Activated gamma-delta T cell treated with Interleukin-2 at 50 U/mL for 16 hours (primary cell): ENCODE measurements around the gene IFIT2.
"Not testable (repeated sequence)": the region's sequence is repeated elsewhere in the genome, so short reads cannot be mapped to it uniquely, and the experiment has no call there.

Experiments used
- DNase-seq: peaks from one replicate; pipeline ENCODE4 v3.0.0-alpha.2; 2020

Gene IFIT2

GRCh38 chr10:89281606-89282395 lies 20.0 kb upstream of the IFIT2 start:
- no peak for DNase-seq

GRCh38 chr10:89283025-89283935 lies 18.6 kb upstream of the IFIT2 start:
- DNase-seq = no peak

- no peak for DNase-seq
These were observed 17.8 kb upstream of the IFIT2 start for GRCh38 chr10:89283936-89284475.

GRCh38 chr10:89284711-89285110 lies 17.1 kb upstream of the IFIT2 start:
- not testable (repeated sequence) for DNase-seq

GRCh38 chr10:89285303-89285702 lies 16.5 kb upstream of the IFIT2 start:
- DNase-seq = not testable (repeated sequence)

- no peak for DNase-seq
These were observed 7.1 kb upstream of the IFIT2 start for GRCh38 chr10:89294721-89295239.

- DNase-seq = no peak
These were observed 6.2 kb upstream of the IFIT2 start for GRCh38 chr10:89295597-89295996.

GRCh38 chr10:89296220-89296648 lies 5.6 kb upstream of the IFIT2 start:
- DNase-seq = no peak

GRCh38 chr10:89297356-89297755 lies 4.5 kb upstream of the IFIT2 start:
- DNase-seq = no peak

- no peak for DNase-seq
These were observed 4.1 kb upstream of the IFIT2 start for GRCh38 chr10:89297791-89298190.

GRCh38 chr10:89299031-89299430 lies 2.8 kb upstream of the IFIT2 start:
- DNase-seq = no peak

GRCh38 chr10:89301232-89301631 lies 614 bp upstream of the IFIT2 start:
- no peak for DNase-seq

- no peak for DNase-seq
These were observed 779 bp downstream of the IFIT2 start for GRCh38 chr10:89302625-89303024.

- no peak for DNase-seq
These were observed 1.3 kb downstream of the IFIT2 start for GRCh38 chr10:89303161-89303560.

- no peak for DNase-seq
These were observed 2.2 kb downstream of the IFIT2 start for GRCh38 chr10:89304026-89304425.

GRCh38 chr10:89304446-89304845 lies 2.6 kb downstream of the IFIT2 start:
- no peak for DNase-seq

GRCh38 chr10:89304925-89305324 lies 3.1 kb downstream of the IFIT2 start:
- no peak for DNase-seq

- no peak for DNase-seq
These were observed 4.1 kb downstream of the IFIT2 start for GRCh38 chr10:89305766-89306433.

- DNase-seq = no peak
These were observed 4.8 kb downstream of the IFIT2 start for GRCh38 chr10:89306434-89307268.

GRCh38 chr10:89307269-89307577 lies 5.4 kb downstream of the IFIT2 start:
- DNase-seq = no peak

- no peak for DNase-seq
These were observed 6.4 kb downstream of the IFIT2 start for GRCh38 chr10:89308266-89308665.

GRCh38 chr10:89308736-89309135 lies 6.9 kb downstream of the IFIT2 start:
- DNase-seq = no peak
